HG03469 (cell line): Measurements from ENCODE around the gene PRSS12.
"Not testable (repeated sequence)": the region's sequence is repeated elsewhere in the genome, so short reads cannot be mapped to it uniquely, and the experiment has no call there.

ENCODE experiments used
- ATAC-seq: cut with Tn5 transposase; IDR thresholded peaks from one replicate; pipeline ENCODE4 v1.9.1; 2021; ENCODE audit warnings: mild to moderate bottlenecking, moderate library complexity, moderate number of reproducible peaks; ENCODE audit not compliant: unreplicated experiment

The PRSS12 gene

GRCh38 chr4:118327554-118328241 is 25.1 kb downstream of the PRSS12 start:
- no peak for ATAC-seq

DNA sequence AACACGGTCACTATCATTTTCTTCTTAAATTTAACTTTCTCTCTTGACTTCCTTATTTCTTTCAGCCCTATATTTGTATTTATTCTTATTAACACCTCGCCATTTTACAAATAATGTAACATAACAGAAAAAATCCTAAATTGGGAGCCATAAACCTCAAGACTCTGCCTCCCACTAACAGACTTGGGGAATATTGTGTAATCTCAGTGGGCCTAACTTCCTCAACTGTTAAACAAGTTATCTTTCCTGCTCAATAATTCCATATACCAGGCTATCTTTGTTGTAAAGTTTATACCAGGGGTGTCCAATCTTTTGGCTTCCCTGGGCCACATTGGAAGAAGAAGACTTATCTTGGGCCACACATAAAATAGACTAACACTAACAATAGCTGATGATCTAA is 26.2 kb downstream of the PRSS12 start:
- ATAC-seq, result no peak

- no peak for ATAC-seq
Observed at GRCh38 chr4:118325431-118325830, 27.4 kb downstream of the PRSS12 start.

DNA sequence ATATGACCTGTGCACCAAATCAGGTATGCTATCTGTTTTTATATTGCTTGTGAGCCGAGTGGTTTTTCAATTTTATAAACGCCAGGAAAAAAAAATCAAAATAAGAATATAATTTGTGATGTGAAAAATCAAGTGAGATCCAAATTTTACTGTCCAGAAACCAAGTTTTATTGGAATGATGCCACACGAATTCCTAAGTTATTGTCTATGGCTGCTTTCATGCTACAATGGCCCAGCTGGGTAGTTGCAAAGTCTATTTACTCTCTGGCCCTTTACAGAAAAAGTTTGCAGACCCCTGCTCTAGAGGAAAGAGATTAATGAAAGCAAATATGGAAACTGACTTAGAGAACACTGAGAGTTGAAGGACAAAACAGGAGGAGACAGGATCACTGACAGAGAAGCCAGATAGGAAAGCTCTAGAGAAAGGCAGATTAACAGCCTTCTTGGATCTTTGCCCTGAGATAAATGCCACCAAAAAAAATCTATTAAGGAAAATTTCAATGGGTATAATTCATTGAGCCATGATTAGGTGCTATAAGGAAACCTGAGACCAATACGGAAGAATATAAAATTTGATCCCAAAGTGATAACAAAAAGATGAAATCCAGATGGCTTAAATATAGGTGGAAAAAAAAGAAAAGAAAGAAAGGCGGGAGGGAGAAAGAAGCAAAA is 29.8 kb downstream of the PRSS12 start:
- no peak for ATAC-seq

GRCh38 chr4:118318931-118319330 is 33.9 kb downstream of the PRSS12 start:
- no peak for ATAC-seq

DNA sequence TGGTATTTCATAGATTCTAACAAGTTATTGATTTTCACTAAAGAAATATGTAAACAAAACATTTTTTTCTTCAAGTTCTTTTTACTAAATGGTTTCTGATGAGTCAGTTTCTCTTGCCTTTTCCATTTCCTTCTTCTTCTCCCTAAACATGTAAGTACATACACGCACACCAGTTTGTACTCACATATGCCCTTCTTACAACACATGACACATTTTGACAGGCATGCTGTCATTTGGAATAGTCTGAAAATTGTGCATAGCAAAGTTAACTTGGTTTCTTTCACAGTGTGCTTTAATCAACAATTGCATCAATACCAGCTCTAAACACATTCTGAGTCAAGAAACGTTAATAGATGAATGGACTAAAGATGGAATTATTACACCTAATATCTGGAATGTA is 35.1 kb downstream of the PRSS12 start:
- no peak for ATAC-seq

- ATAC-seq, result no peak
Observed at GRCh38 chr4:118314221-118314620, 38.6 kb downstream of the PRSS12 start.

DNA sequence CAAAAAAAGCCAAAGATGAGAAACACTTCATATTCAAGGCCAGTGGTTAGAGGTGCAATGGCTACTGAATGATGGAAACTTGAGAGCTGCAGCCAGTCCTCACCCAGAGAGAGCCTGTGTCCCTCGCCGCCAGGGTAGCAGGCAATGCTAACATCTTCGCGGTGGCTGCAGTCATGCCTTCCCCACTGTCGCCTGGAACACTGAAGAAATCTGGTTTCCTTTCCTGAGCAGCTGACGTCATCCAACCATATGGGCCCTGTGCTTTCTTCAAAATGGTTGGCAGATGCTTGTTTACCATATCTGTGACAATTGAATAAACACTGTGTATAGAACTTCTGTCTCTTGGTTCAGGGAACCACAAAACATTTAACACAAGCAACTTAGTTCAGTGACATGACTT is 39.7 kb downstream of the PRSS12 start:
- no peak for ATAC-seq

DNA sequence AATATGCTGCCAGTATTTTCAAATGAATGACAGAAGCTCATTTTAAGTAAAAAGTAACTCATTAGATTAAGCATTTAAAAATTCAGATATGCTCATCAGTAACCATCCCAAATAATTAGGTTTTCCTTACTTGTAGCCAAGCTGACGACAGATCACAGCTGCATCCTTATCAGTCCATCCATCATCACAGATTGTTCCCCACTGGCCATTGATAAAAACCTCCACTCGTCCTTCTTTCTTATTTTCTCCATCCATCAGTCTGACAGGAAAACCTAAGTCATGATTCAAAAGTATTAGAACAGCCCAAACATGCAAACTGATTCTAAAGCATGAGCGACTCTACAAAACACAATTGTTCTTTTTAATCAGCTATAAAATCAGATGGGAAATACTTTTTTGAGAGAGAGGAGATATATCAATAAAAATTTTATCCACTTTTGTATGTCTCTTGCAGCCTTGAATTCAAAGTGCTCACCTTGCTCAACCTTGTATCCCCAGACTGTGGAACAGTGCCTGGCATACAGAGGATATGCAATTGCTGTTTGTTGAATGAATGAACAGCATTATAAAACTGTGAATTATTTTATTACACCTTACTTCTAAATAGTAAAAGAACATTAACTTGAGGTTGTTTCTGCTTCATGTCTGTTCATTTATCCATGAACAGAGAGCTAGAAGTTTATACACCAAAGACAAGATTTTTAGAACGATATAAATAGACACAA is 44.3 kb downstream of the PRSS12 start:
- ATAC-seq, result no peak

GRCh38 chr4:118307643-118308042 is 45.2 kb downstream of the PRSS12 start:
- ATAC-seq, result no peak

DNA sequence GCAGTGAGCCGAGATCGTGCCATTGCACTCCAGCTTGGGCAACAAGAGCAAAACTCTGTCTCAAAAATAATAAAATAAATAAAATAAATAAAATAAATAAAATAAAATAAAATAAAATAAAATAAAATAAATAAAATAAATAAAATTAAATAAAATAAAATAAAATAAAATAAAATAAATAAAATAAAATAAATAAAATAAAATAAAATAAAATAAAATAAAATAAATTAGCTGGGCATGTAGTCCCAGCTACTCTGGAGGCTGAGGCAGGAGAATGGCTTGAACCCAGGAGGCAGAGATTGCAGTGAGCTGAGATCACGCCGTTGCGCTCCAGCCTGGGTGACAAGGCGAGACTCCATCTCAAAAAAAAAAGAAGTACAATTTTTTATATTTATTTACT is 53.2 kb downstream of the PRSS12 start:
- ATAC-seq, result not testable (repeated sequence)

GRCh38 chr4:118296729-118297128 is 56.1 kb downstream of the PRSS12 start:
- no peak for ATAC-seq

- no peak for ATAC-seq
Observed at GRCh38 chr4:118290951-118291350, 61.9 kb downstream of the PRSS12 start.

DNA sequence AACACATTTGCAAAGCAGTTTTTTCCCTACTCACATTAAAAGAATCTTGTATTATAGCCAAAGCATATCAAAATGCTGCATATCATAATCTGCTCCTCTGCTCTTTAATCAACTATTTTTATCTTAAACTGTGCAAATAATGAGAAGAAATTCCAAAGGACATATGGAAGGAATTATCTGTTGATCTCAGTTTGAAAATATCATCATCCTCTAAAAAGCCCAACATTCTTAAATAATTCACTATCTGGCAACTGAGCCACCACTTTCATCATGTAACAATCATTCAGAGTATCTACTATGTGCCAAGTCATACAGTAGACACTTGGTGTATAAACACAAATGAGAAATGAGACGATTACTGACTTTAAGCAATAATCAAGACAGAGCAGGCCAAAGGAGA is 63.0 kb downstream of the PRSS12 start:
- no peak for ATAC-seq

GRCh38 chr4:118287711-118288451 is 64.9 kb downstream of the PRSS12 start:
- ATAC-seq, result no peak

- no peak for ATAC-seq
Observed at GRCh38 chr4:118286685-118287084, 66.1 kb downstream of the PRSS12 start.

- no peak for ATAC-seq
Observed at GRCh38 chr4:118285931-118286330, 66.9 kb downstream of the PRSS12 start.

DNA sequence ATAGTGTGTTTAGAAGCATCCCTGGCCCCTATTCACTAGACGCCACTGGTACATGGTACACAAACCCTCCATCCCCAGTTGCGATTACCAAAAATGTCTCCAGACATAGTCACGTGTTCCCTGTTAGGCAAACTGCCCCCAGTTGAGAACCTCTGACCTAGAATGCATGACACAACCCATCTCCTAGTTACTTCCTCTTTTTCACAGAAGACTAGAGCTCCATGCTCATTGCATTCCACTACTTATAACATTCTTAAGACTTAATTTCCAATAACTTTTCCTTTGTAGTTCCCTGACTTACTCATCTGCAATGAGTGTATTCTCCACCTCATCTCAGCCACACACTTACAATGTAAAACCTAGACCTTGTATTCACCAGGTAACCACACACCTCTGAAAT is 68.6 kb downstream of the PRSS12 start:
- ATAC-seq, result peak; percentile 72

DNA sequence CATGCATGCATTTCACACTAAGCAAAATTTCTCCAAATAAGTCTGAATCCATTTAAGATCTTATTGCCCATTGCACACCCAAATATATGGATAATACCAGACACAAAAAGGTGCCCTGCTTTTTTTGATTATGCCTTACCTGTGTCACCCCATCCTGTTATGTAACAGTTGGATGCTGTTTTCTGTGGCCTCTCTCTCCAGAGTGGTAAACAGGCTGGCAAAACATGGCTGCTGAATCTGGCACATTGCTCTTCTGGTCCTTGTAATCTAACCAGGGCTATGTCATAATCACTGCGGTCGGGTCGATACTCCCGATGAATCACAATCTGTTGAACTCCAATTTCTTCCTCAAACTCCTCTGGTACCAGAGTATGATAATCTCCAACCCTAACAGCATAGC is 70.1 kb downstream of the PRSS12 start:
- no peak for ATAC-seq

- no peak for ATAC-seq
Observed at GRCh38 chr4:118281611-118282442, 71.0 kb downstream of the PRSS12 start.
